Neural cell (in vitro differentiated cells): ENCODE measurements around the gene PNLIPRP2. TPM values are rescaled to one million over a fixed set of nuclear protein-coding genes. Genes with fewer than 3 reads are reported as not detected.

Experiments
- H2AFZ ChIP-seq: fragments of 200-600, 300-800 bp; sonication (generic), shearing (Covaris generic); 2 replicates; pipeline ENCODE4 v1.6.0; 2014; ENCODE audit warnings: low read depth, mild to moderate bottlenecking, antibody characterized with exemption, low read length, moderate library complexity
- H3F3A ChIP-seq: fragments of 200-600 bp; shearing (Covaris generic); 2 replicates; pipeline ENCODE4 v1.6.1; 2016; ENCODE audit warnings: mild to moderate bottlenecking, moderate library complexity, mixed read lengths, antibody characterized with exemption, low read length; ENCODE audit not compliant: insufficient read depth, poor library complexity, severe bottlenecking
- H3K27ac ChIP-seq: fragments of 200-600, 300-800 bp; sonication (generic), shearing (Covaris generic); 2 replicates; pipeline ENCODE4 v1.5.1; 2014; ENCODE audit warnings: mild to moderate bottlenecking, low read length, moderate library complexity
- H3K27me3 ChIP-seq: fragments of 300-800, 200-600 bp; sonication (generic), shearing (Covaris generic); 2 replicates; pipeline ENCODE4 v1.6.0; 2014; ENCODE audit warnings: mild to moderate bottlenecking, low read depth, low read length, moderate library complexity; ENCODE audit not compliant: insufficient read depth
- H3K36me3 ChIP-seq: fragments of 300-800, 200-600 bp; sonication (generic), shearing (Covaris generic); 2 replicates; pipeline ENCODE4 v1.5.1; 2014; ENCODE audit warnings: mild to moderate bottlenecking, antibody characterized with exemption, low read length, moderate library complexity; ENCODE audit not compliant: insufficient read depth
- H3K4me2 ChIP-seq: fragments of 300-800, 200-600 bp; sonication (generic), shearing (Covaris generic); 2 replicates; pipeline ENCODE4 v1.6.0; 2014; ENCODE audit warnings: mild to moderate bottlenecking, low read length
- H3K4me3 ChIP-seq: fragments of 300-800, 200-600 bp; sonication (generic), shearing (Covaris generic); 2 replicates; pipeline ENCODE4 v1.5.1; 2014; ENCODE audit warnings: mild to moderate bottlenecking, low read length, moderate library complexity
- H3K79me2 ChIP-seq: fragments of 200-600 bp; shearing (Covaris generic); replicated peaks from 2 replicates; pipeline ENCODE4 v1.6.0; 2014; ENCODE audit warnings: mild to moderate bottlenecking, low read length, moderate library complexity; ENCODE audit not compliant: insufficient read depth
- H3K9ac ChIP-seq: fragments of 300-800, 200-600 bp; sonication (generic), shearing (Covaris generic); 2 replicates; pipeline ENCODE4 v1.6.1; 2016; ENCODE audit warnings: mild to moderate bottlenecking, low read length, mixed read lengths
- H3K9me2 ChIP-seq: fragments of 200-600 bp; shearing (Covaris generic); 2 replicates; pipeline ENCODE4 v1.6.1; 2016; ENCODE audit warnings: mild to moderate bottlenecking, low read length, mixed read lengths; ENCODE audit not compliant: insufficient read depth
- H3K9me3 ChIP-seq: fragments of 200-600, 300-800 bp; sonication (generic), shearing (Covaris generic); 2 replicates; pipeline ENCODE4 v1.6.1; 2016; ENCODE audit warnings: mild to moderate bottlenecking, mixed run types, low read length, moderate library complexity, mixed read lengths
- H4K20me1 ChIP-seq: fragments of 200-600 bp; shearing (Covaris generic); 2 replicates; pipeline ENCODE4 v1.6.1; 2016; ENCODE audit warnings: mild to moderate bottlenecking, mixed run types; ENCODE audit not compliant: insufficient read depth
- CTCF ChIP-seq: fragments of 450-650 bp; IDR thresholded peaks from 2 replicates; pipeline ENCODE4 v1.5.1; 2014; ENCODE audit warnings: antibody characterized with exemption, mild to moderate bottlenecking, moderate library complexity; ENCODE audit not compliant: poor library complexity, severe bottlenecking
- EP300 ChIP-seq: fragments of 450-650 bp; conservative IDR thresholded peaks from 2 replicates; pipeline ENCODE4 v1.6.1; 2014; ENCODE audit warnings: antibody characterized with exemption, mild to moderate bottlenecking, moderate library complexity; ENCODE audit not compliant: poor library complexity, severe bottlenecking
- EZH2 ChIP-seq: fragments of 200-600, 300-800 bp; shearing (Covaris generic), sonication (generic); IDR thresholded peaks from 2 replicates; pipeline ENCODE4 v1.6.1; 2014; ENCODE audit warnings: antibody characterized with exemption, low read length, borderline replicate concordance, mild to moderate bottlenecking; ENCODE audit not compliant: insufficient read depth, poor library complexity, severe bottlenecking
- MXI1 ChIP-seq: fragments of 450-650 bp; conservative IDR thresholded peaks from 2 replicates; pipeline ENCODE4 v1.6.1; 2014; ENCODE audit warnings: antibody characterized with exemption, mild to moderate bottlenecking; ENCODE audit not compliant: poor library complexity, severe bottlenecking
- POLR2AphosphoS5 ChIP-seq: IDR thresholded peaks from 2 replicates; pipeline ENCODE4 v1.6.1; 2012
- RAD21 ChIP-seq: fragments of 450-650 bp; conservative IDR thresholded peaks from 2 replicates; pipeline ENCODE4 v1.6.1; 2014; ENCODE audit warnings: antibody characterized with exemption, mild to moderate bottlenecking, moderate library complexity
- REST ChIP-seq: IDR thresholded peaks from 2 replicates; pipeline ENCODE4 v1.6.1; 2012; ENCODE audit warnings: borderline replicate concordance
- SMC3 ChIP-seq: fragments of 450-650 bp; conservative IDR thresholded peaks from 2 replicates; pipeline ENCODE4 v1.6.1; 2014; ENCODE audit warnings: antibody characterized with exemption, mild to moderate bottlenecking, moderate library complexity; ENCODE audit not compliant: poor library complexity
- TAF1 ChIP-seq: IDR thresholded peaks from 2 replicates; pipeline ENCODE4 v1.6.1; 2012; ENCODE audit warnings: low read depth
- polyA plus RNA-seq: library from polyadenylated mRNA; depleted of rRNA; stranded (reverse); fragments of >200 nt; gene quantifications from 2 replicates; pipeline ENCODE4 v1.2.3, GENCODE V29; 2014

The PNLIPRP2 gene
- polyA plus RNA-seq, 1 donor from 2014 or later = not detected

- TF ChIP-seq POLR2AphosphoS5 (no peak), REST (no peak), EP300 (no peak)
- H3K27me3 ChIP-seq = no peaks in the 10 kb centered on the region
- H3K4me3 ChIP-seq = no peak overlapping the region
- no peak overlapping the region for H3K9ac ChIP-seq
- no peaks in the 10 kb centered on the region for H4K20me1 ChIP-seq
- H3K4me2 ChIP-seq = no peak overlapping the region
- H3K27ac ChIP-seq = no peak overlapping the region
- no peaks in the 10 kb centered on the region for H3F3A ChIP-seq
- H3K9me3 ChIP-seq = no peaks in the 10 kb centered on the region
- no peaks in the 10 kb centered on the region for H3K9me2 ChIP-seq
- H2AFZ ChIP-seq = no peak overlapping the region
- H3K79me2 ChIP-seq = no peaks in the 10 kb centered on the region
- no peaks in the 10 kb centered on the region for H3K36me3 ChIP-seq
These were observed 58.6 kb downstream of the PNLIPRP2 start for GRCh38 chr10:116679351-116679750.

GRCh38 chr10:116683166-116683565, 62.4 kb downstream of the PNLIPRP2 start:
- TF ChIP-seq SMC3 = no peak
- TF ChIP-seq RAD21 = no peak
- TF ChIP-seq TAF1 = no peak
- no peak for TF ChIP-seq EZH2
- TF ChIP-seq EP300 = no peak
- TF ChIP-seq POLR2AphosphoS5 = no peak
- TF ChIP-seq CTCF = no peak
- TF ChIP-seq REST = no peak
- TF ChIP-seq MXI1 = no peak
- Histone ChIP-seq H3K27ac (no peak overlapping the region), H3K4me3 (no peak overlapping the region)

More at GRCh38 chr10:116683166-116683565, 62.4 kb downstream of the PNLIPRP2 start:
- H3K79me2 ChIP-seq = no peaks in the 10 kb centered on the region
- no peaks in the 10 kb centered on the region for H3K27me3 ChIP-seq
- H3K4me2 ChIP-seq = no peak overlapping the region
- no peaks in the 10 kb centered on the region for H4K20me1 ChIP-seq
- H2AFZ ChIP-seq = no peak overlapping the region
- no peaks in the 10 kb centered on the region for H3K9me2 ChIP-seq
- no peaks in the 10 kb centered on the region for H3K9me3 ChIP-seq
- no peak overlapping the region for H3K9ac ChIP-seq
- no peaks in the 10 kb centered on the region for H3F3A ChIP-seq
- no peaks in the 10 kb centered on the region for H3K36me3 ChIP-seq
